H1 (cell line): ENCODE data around the gene CRYGN. TPM values are rescaled to one million over a fixed set of nuclear protein-coding genes. Genes with fewer than 3 reads are reported as not detected.

Experiments
- CTCF ChIA-PET: fragments of 300-600 bp; sonication (Branson Sonifier 250); formaldehyde crosslinking; loops from one replicate; lab custom pipeline; 2021; ENCODE audit not compliant: partially characterized antibody; lab: Charles Lee
- POLR2A ChIA-PET: fragments of 300-600 bp; sonication (Branson Sonifier 250); formaldehyde crosslinking; loops from one replicate; lab custom pipeline; 2021; ENCODE audit warnings: inconsistent platforms; ENCODE audit not compliant: partially characterized antibody; lab: Charles Lee
- DNase-seq, 2 experiments: peaks; one replicate each; pipeline versions ENCODE4 v3.0.0 to v3.0.0-alpha.2; 2010 to 2022; ENCODE audit warnings: low spot score in 2 of 2, low read depth in 1 of 2, mixed read lengths in 1 of 2
- FAIRE-seq: peaks from 2 replicates; lab custom pipeline; 2011; peaks lifted over from hg19 to GRCh38; lab: Jason Lieb, UNC
- H2AFZ ChIP-seq: 2 replicates; pipeline ENCODE4 v1.8.1; 2012; ENCODE audit warnings: low read length, inconsistent platforms
- H2AK5ac ChIP-seq: 2 replicates; pipeline ENCODE4 v1.6.1; 2013; ENCODE audit warnings: low read depth, low read length
- H2BK120ac ChIP-seq: replicated peaks from 2 replicates; pipeline ENCODE3; 2013; ENCODE audit warnings: low read depth, low read length, inconsistent platforms
- H2BK12ac ChIP-seq: 2 replicates; pipeline ENCODE4 v1.6.1; 2013; ENCODE audit warnings: low read depth, low read length
- H2BK15ac ChIP-seq: 2 replicates; pipeline ENCODE4 v1.6.1; 2013; ENCODE audit warnings: low read length
- H2BK20ac ChIP-seq: 2 replicates; pipeline ENCODE4 v1.6.1; 2013; ENCODE audit warnings: low read length
- H2BK5ac ChIP-seq: 2 replicates; pipeline ENCODE4 v1.6.1; 2013; ENCODE audit warnings: low read depth, low read length
- H3K14ac ChIP-seq: 2 replicates; pipeline ENCODE4 v1.6.1; 2013; ENCODE audit warnings: inconsistent platforms; ENCODE audit not compliant: insufficient read length
- H3K18ac ChIP-seq: 2 replicates; pipeline ENCODE4 v1.6.1; 2013; ENCODE audit warnings: low read length; ENCODE audit errors: extremely low read depth
- H3K23ac ChIP-seq: 2 replicates; pipeline ENCODE4 v1.6.1; 2013; ENCODE audit warnings: inconsistent platforms; ENCODE audit not compliant: insufficient read length
- H3K23me2 ChIP-seq: 2 replicates; pipeline ENCODE4 v1.6.1; 2013; ENCODE audit warnings: low read depth, low read length
- H3K27ac ChIP-seq: 2 replicates; pipeline ENCODE4 v1.6.1; 2011; ENCODE audit warnings: low read depth, low read length, inconsistent platforms
- H3K27me3 ChIP-seq, 4 experiments: replicated peaks in 1 of 4; 1 replicate in 1 of 4; 2 replicates in 3 of 4; pipeline versions ENCODE4 v1.6.1 to v1.8.1; 2011 to 2013; ENCODE audit warnings: low read length in 3 of 4, mild to moderate bottlenecking in 3 of 4, inconsistent platforms in 2 of 4, mixed read lengths in 2 of 4, moderate library complexity in 1 of 4; ENCODE audit not compliant: control insufficient read depth in 3 of 4, insufficient read depth in 3 of 4; ENCODE audit errors: extremely low read depth in 1 of 4
- H3K36me3 ChIP-seq, 4 experiments: 2 replicates each; pipeline versions ENCODE4 v1.6.1 to v1.8.1; 2011 to 2013; ENCODE audit warnings: mild to moderate bottlenecking in 4 of 4, low read length in 3 of 4, moderate library complexity in 2 of 4, control low read depth in 1 of 4, inconsistent platforms in 1 of 4; ENCODE audit not compliant: insufficient read depth in 4 of 4, control insufficient read depth in 2 of 4
- H3K4ac ChIP-seq: replicated peaks from 2 replicates; pipeline ENCODE3; 2013; ENCODE audit warnings: low read length, low read depth, mixed read lengths, inconsistent platforms; ENCODE audit not compliant: insufficient read length
- H3K4me1 ChIP-seq, 4 experiments: replicated peaks in 1 of 4; 1 replicate in 1 of 4; 2 replicates in 3 of 4; pipeline versions ENCODE4 v1.6.1 to v1.8.1; 2011 to 2013; ENCODE audit warnings: low read length in 3 of 4, inconsistent platforms in 2 of 4, mixed read lengths in 1 of 4; ENCODE audit not compliant: insufficient read depth in 4 of 4, control insufficient read depth in 3 of 4
- H3K4me2 ChIP-seq, 2 experiments: 2 replicates each; pipeline versions ENCODE4 v1.6.1 to v1.8.1; 2011 to 2013; ENCODE audit warnings: low read depth in 2 of 2, low read length in 2 of 2, control low read depth in 1 of 2, inconsistent platforms in 1 of 2, mild to moderate bottlenecking in 1 of 2; ENCODE audit not compliant: insufficient read depth in 1 of 2
- H3K4me3 ChIP-seq, 4 experiments: fragments of 200-600, 300-600 bp in 1 of 4; sonication (generic), shearing (Covaris generic), sonication (Bioruptor Twin) in 1 of 4; 2 replicates each; pipeline versions ENCODE4 v1.5.1 to v1.8.1; 2011 to 2016; ENCODE audit warnings: low read length in 4 of 4, low read depth in 3 of 4, control low read depth in 2 of 4, inconsistent platforms in 2 of 4, mild to moderate bottlenecking in 2 of 4, mixed read lengths in 1 of 4, moderate library complexity in 1 of 4; ENCODE audit not compliant: insufficient read depth in 2 of 4; ENCODE audit errors: extremely low read depth in 1 of 4
- H3K56ac ChIP-seq: replicated peaks from 2 replicates; pipeline ENCODE3; 2013; ENCODE audit warnings: low read depth, mild to moderate bottlenecking, mixed read lengths, low read length, inconsistent platforms; ENCODE audit not compliant: insufficient read length
- H3K79me1 ChIP-seq: 2 replicates; pipeline ENCODE4 v1.6.1; 2013; ENCODE audit warnings: low read depth, low read length, control low read depth
- H3K79me2 ChIP-seq, 2 experiments: 2 replicates each; pipeline versions ENCODE4 v1.6.1 to v1.8.1; 2012 to 2013; ENCODE audit warnings: low read length in 2 of 2, mild to moderate bottlenecking in 2 of 2, inconsistent platforms in 1 of 2; ENCODE audit not compliant: insufficient read depth in 2 of 2, control insufficient read depth in 1 of 2
- H3K9ac ChIP-seq, 4 experiments: replicated peaks in 1 of 4; 1 replicate in 1 of 4; 2 replicates in 3 of 4; pipeline versions ENCODE4 v1.6.1 to v1.8.1; 2011 to 2013; ENCODE audit warnings: low read depth in 3 of 4, low read length in 3 of 4, control low read depth in 2 of 4, mild to moderate bottlenecking in 2 of 4, moderate library complexity in 2 of 4, inconsistent platforms in 1 of 4; ENCODE audit errors: extremely low read depth in 1 of 4
- H3K9me3 ChIP-seq, 2 experiments: 2 replicates each; pipeline versions ENCODE4 v1.6.1 to v1.8.1; 2012 to 2013; ENCODE audit warnings: mild to moderate bottlenecking in 2 of 2, moderate library complexity in 2 of 2, control low read depth in 1 of 2, inconsistent platforms in 1 of 2, low read depth in 1 of 2, low read length in 1 of 2, mixed read lengths in 1 of 2; ENCODE audit not compliant: insufficient read depth in 2 of 2
- H4K20me1 ChIP-seq, 2 experiments: replicated peaks in 1 of 2; 2 replicates each; pipeline versions ENCODE3 to v1.8.1; 2011 to 2013; ENCODE audit warnings: inconsistent platforms in 2 of 2, low read length in 2 of 2, mild to moderate bottlenecking in 1 of 2; ENCODE audit not compliant: insufficient read depth in 2 of 2, control insufficient read depth in 1 of 2
- H4K5ac ChIP-seq: 2 replicates; pipeline ENCODE4 v1.6.1; 2013; ENCODE audit warnings: low read length, low read depth, mixed read lengths, inconsistent platforms; ENCODE audit not compliant: insufficient read length
- H4K8ac ChIP-seq: 2 replicates; pipeline ENCODE4 v1.8.0; 2013; ENCODE audit warnings: mild to moderate bottlenecking, moderate library complexity, low read length, inconsistent platforms; ENCODE audit not compliant: insufficient read depth; ENCODE audit errors: extremely low read depth
- H4K91ac ChIP-seq: replicated peaks from 2 replicates; pipeline ENCODE3; 2013; ENCODE audit warnings: low read length, mixed read lengths, inconsistent platforms; ENCODE audit not compliant: insufficient read length
- ASH2L ChIP-seq: fragments of 200-600, 300-600 bp; sonication (generic); IDR thresholded peaks from one replicate; pipeline ENCODE4 v1.7.1; 2017; ENCODE audit warnings: low read length
- BCL11A ChIP-seq, 2 experiments: IDR thresholded peaks; one replicate each; pipeline ENCODE4 v1.6.1; 2011; ENCODE audit warnings: low read depth in 2 of 2, low read length in 2 of 2, mild to moderate bottlenecking in 2 of 2
- CTBP2 ChIP-seq: IDR thresholded peaks from 2 replicates; pipeline ENCODE4 v1.7.0; 2011; ENCODE audit warnings: borderline replicate concordance, mild to moderate bottlenecking, moderate library complexity, mixed read lengths, low read length; ENCODE audit not compliant: insufficient read depth, insufficient read length
- EGR1 ChIP-seq: IDR thresholded peaks from 2 replicates; pipeline ENCODE4 v1.6.1; 2011; ENCODE audit warnings: low read depth, low read length, borderline replicate concordance
- EP300 ChIP-seq, 2 experiments: IDR thresholded peaks; 1 replicate in 1 of 2; 2 replicates in 1 of 2; pipeline ENCODE4 v1.6.1; 2011 to 2012; ENCODE audit warnings: low read depth in 2 of 2, low read length in 2 of 2, mild to moderate bottlenecking in 2 of 2, borderline replicate concordance in 1 of 2, inconsistent platforms in 1 of 2, moderate library complexity in 1 of 2
- EZH2 ChIP-seq: fragments of 200-600 bp; sonication (generic); IDR thresholded peaks from 2 replicates; pipeline ENCODE4 v1.7.1; 2012; ENCODE audit warnings: low read depth, mild to moderate bottlenecking, moderate library complexity, low read length, inconsistent platforms; ENCODE audit not compliant: severe bottlenecking
- KDM4A ChIP-seq: IDR thresholded peaks from one replicate; pipeline ENCODE4 v1.7.1; 2012; ENCODE audit warnings: low read depth, mild to moderate bottlenecking, moderate library complexity, low read length, inconsistent platforms; ENCODE audit not compliant: severe bottlenecking
- POU5F1 ChIP-seq: IDR thresholded peaks from 2 replicates; pipeline ENCODE4 v1.6.1; 2011; ENCODE audit warnings: low read depth, mild to moderate bottlenecking, low read length, moderate library complexity
- RNF2 ChIP-seq: fragments of 200-900, 300-1000 bp; sonication (generic); IDR thresholded peaks from 2 replicates; pipeline ENCODE4 v1.7.1; 2016; ENCODE audit warnings: borderline replicate concordance, low read depth, mild to moderate bottlenecking, antibody characterized with exemption, low read length; ENCODE audit not compliant: poor library complexity, severe bottlenecking; ENCODE audit errors: missing control alignments
- RXRA ChIP-seq: IDR thresholded peaks from 2 replicates; pipeline ENCODE4 v1.6.1; 2011; ENCODE audit warnings: low read depth, mild to moderate bottlenecking, low read length, moderate library complexity; ENCODE audit not compliant: insufficient read depth
- SUZ12 ChIP-seq: fragments of 200-600 bp; sonication (generic); IDR thresholded peaks from 2 replicates; pipeline ENCODE4 v1.6.1; 2012; ENCODE audit warnings: mild to moderate bottlenecking, inconsistent platforms, low read length, moderate library complexity, mixed read lengths
- TBP ChIP-seq: IDR thresholded peaks from 2 replicates; pipeline ENCODE4 v1.6.1; 2011; ENCODE audit warnings: low read depth, low read length, improper control_type of control experiment
- WGBS, 2 experiments: shearing (Covaris generic) in 1 of 2; methylation state at CpG; one replicate each; pipeline versions ENCODE4 v1.1.6 to v1.1.7; 2013 to 2015; ENCODE audit warnings: low lambda C conversion rate in 2 of 2, mixed read lengths in 2 of 2, inconsistent platforms in 1 of 2, low coverage in 1 of 2, missing lambda C conversion rate in 1 of 2; ENCODE audit not compliant: insufficient replicate concordance in 2 of 2, insufficient coverage in 1 of 2, insufficient read length in 1 of 2; ENCODE audit errors: extremely low coverage in 1 of 2, missing lambda C conversion rate in 1 of 2; 5-methylcytosine and 5-hydroxymethylcytosine counted together
- polyA plus RNA-seq, 7 experiments: library from polyadenylated mRNA; depleted of rRNA in 3 of 7; stranded (reverse) in 5 of 7; unstranded in 2 of 7; fragments of >200 nt in 5 of 7; fragments of 200-250 nt in 2 of 7; gene quantifications; 1 replicate in 5 of 7; 2 replicates in 1 of 7; 4 replicates in 1 of 7; pipeline versions ENCODE4 v1.2.1 to v1.2.3, GENCODE V29; 2011 to 2013; ENCODE audit warnings: missing spikeins in 2 of 7, mixed read lengths in 2 of 7
- total RNA-seq: library from RNA; stranded (reverse); fragmentation: NEBNext Ultra II Directional; extraction: Animal tissue kit (Norgen Biotek cat#: 25700); gene quantifications from 2 replicates; pipeline ENCODE4 v1.2.1, GENCODE V29; 2021

CRYGN gene
- total and polyA plus RNA-seq, 2 of the 8 experiments (the other 6 are each of a cell fraction or from before 2014, with no cell fraction given), result 0.98 to 1.6 TPM

DNA sequence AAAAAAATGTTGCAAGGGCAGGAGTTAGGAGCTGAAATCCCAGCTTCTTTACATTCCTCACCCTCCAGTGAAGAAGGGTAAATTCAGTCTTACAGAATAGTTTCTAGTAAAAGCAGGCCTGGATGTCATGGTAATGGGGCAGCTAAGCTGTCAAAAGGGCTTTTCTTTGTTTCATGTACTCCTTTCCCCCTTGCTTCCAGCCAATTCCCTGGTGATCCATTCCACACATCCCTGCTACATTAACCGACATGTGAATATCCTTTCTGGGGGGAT lies 43.7 kb upstream of the CRYGN start:
- H3K79me2 ChIP-seq, result peaks cover 0 to 70% of the 10 kb centered on the region in 2 experiments; a peak in 2 of 4 replicates

More for the DNA sequence above, 43.7 kb upstream of the CRYGN start:
- 94% methylated on average over 1 of the region's 1 CpG; no CpG with 5 or more reads in 1 of the 2 experiments for WGBS, 2 experiments
- FAIRE-seq, result no peak
- Histone ChIP-seq H2AFZ (no peak overlapping the region), H3K4me3 (no peak overlapping the region), H2BK15ac (no peak overlapping the region), H3K27me3 (no peaks in the 10 kb centered on the region), H3K23me2 (no peaks in the 10 kb centered on the region), H3K27ac (no peak overlapping the region), H4K5ac (no peak overlapping the region), H4K20me1 (peaks cover 6 to 8% of the 10 kb centered on the region in 2 experiments), H3K4me1 (no peaks in the 10 kb centered on the region), H4K8ac (no peak overlapping the region), H2AK5ac (no peak overlapping the region), H3K14ac (no peak overlapping the region), H2BK12ac (no peak overlapping the region), H3K9me3 (no peaks in the 10 kb centered on the region), H3K4ac (no peak overlapping the region), H2BK20ac (no peak overlapping the region), H3K4me2 (no peak overlapping the region), H3K79me1 (peaks cover 8% of the 10 kb centered on the region), H4K91ac (no peak overlapping the region), H2BK5ac (no peak overlapping the region), H3K23ac (no peak overlapping the region), H3K18ac (no peak overlapping the region), H3K9ac (no peak overlapping the region), H3K56ac (no peak overlapping the region), H2BK120ac (no peak overlapping the region), H3K36me3 (peaks cover 11 to 41% (median 29%) of the 10 kb centered on the region in 4 experiments)
- TF ChIP-seq EP300 (IDR thresholded peaks at IDR 0.05; ENCODE audit: borderline replicate concordance in 1 of 2, low read depth in 2 of 2, low read length in 2 of 2) (no peak), BCL11A (IDR thresholded peaks at IDR 0.05; ENCODE audit: low read depth in 2 of 2, low read length in 2 of 2) (no peak), TBP (no peak), CTBP2 (no peak), RXRA (no peak), EGR1 (no peak), POU5F1 (no peak), RNF2 (no peak), EZH2 (no peak), SUZ12 (no peak), ASH2L (no peak), KDM4A (no peak)
- DNase-seq, result no peak
- POLR2A ChIA-PET, result interaction anchor here (1.3 kb wide), 1 partner anchor 24 kb away, joined by 3 read pairs; no protein-coding TSS in a partner anchor
- CTCF ChIA-PET, result interaction anchor here (1.2 to 1.5 kb wide), 2 partner anchors 10 to 36 kb away, joined by 3 to 5 read pairs; no protein-coding TSS in a partner anchor
